T-helper 1 cell treated with Interleukin-12 subunit alpha and Interleukin-12 subunit beta and Interleukin-4 antibody, amounts not matched to agents 30 ng/mL and 1 ng/mL, for 36 hours (primary cell): ENCODE data around the gene NFIX. TPM values are rescaled to one million over a fixed set of nuclear protein-coding genes. Genes with fewer than 3 reads are reported as not detected.
"Not testable (repeated sequence)": the region's sequence is repeated elsewhere in the genome, so short reads cannot be mapped to it uniquely, and the experiment has no call there.

Experiments
- intact Hi-C: fragments of 100-400 bp; cut with micrococcal nuclease; formaldehyde crosslinking; loops from one replicate; pipeline ENCODE4 v1.15.1; 2024
- total RNA-seq: library from RNA; stranded (reverse); gene quantifications from 2 replicates; pipeline ENCODE4 v1.2.3, GENCODE V29; 2022

The NFIX gene
- total RNA-seq = 0.96 and 1.1 TPM in 2 replicates

- intact Hi-C loops = no loop called here
Measured at GRCh38 chr19:12994701-12995595, at the start of gene NFIX. Gene NFIX, plus strand, starts transcription at chr19:12995475. Its CDS starts 363 bp downstream, at chr19:12995838.

DNA sequence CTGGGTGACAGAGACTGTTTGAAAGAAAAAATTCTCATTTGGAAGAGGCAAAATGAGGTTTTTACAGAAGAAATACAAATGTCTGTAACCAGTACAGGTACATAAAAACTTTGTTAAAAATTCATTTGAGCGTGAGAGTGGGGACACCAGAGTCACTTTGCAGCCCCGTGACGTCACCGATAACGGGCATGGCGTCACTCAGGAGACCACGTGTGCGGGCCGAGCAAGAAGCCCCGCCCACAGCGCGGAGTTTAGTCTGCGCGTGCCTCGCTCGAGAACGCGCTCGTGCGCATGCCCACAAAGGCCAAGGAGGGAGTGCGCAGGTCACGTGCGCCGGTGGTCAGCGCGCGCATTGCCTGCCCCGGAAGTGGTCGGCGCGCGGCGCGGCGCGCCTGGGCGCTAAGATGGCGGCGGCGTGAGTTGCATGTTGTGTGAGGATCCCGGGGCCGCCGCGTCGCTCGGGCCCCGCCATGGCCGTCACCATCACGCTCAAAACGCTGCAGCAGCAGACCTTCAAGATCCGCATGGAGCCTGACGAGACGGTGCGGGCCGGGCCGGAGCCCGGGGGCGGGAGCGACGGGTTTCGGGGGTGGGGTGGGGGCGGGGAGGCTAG, 49.7 kb upstream of the NFIX start, which contains the start of gene RAD23A:
TSS of gene RAD23A (plus strand) at position 384 of the 613 bp plus-strand sequence. CDS start at position 471, 87 bp downstream.
- intact Hi-C loops = loop anchor here (1.0 to 10.0 kb wide), 7 partner anchors 7 to 899 kb away; partner anchors contain the start of genes CALR, FARSA, GADD45GIP1 and SYCE2

DNA sequence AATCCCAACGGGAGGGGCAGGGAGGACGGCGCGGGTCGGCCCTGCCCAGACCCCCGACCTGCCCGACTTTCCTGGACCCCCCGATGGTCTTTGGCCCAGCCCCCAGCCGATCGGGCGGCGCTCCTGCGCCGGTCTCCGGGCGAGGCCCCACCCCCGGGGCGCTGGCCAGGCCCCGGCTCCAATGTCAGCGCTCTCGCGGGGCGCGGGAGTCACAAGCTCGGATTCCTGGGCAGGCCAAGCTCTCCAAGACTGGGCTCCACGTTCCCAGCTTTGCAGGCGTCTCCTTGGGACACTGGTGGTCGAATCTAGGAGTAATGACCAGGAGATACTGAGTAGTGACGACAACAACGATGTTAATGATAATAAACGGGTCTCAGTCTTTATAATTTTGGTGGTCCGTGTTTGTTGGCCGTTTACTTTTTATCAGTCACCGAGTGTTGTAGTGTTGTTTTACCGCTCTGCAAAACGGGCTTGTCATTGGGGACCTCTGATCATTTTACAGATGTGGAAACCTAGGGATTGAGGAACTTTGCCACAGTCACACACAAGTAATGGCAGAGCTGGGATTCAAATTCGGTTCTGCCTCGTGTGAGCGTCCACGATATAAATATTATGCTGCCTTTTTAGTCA, 49.1 kb upstream of the NFIX start:
- intact Hi-C loops = loop anchor here (1.0 to 10.0 kb wide), 3 partner anchors 8 to 899 kb away; partner anchors contain the start of genes CALR and GADD45GIP1

DNA sequence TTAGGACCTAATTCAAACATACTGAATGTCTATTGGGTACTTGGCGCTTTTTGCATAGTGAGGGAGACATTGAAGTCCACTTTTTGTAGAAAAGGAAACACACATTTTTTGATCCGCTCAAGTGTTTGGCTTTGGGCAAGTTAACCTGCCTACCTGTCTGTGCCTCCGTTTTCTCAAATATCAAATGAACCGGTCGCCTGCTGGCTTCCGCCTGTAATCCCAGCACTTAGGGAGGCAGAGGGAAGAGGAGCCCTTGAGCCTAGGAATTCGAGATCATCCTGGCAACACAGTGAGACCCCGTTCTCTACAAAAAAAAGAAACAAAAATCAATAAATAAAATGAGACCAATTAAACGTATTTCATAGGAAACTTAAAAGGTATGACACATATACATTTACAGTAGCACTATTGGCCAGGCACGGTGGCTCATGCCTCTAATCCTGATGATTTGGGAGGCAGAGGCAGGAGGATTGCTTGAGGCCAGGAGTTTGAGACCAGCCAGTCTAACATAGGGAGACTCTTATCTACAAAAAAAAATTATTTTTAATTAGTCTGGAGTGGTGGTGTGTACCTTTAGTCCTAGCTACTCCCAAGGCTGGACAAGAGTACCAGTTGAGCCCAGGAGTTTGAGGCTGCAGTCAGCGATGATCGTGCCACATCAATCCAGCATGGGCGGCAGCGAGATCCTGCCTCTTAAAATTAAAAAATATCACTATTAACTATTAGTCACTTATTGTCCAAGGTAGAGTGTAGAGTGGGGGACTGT, 48.4 kb upstream of the NFIX start:
- intact Hi-C loops = loop anchor here (1.0 to 10.0 kb wide), 3 partner anchors 9 to 898 kb away; partner anchors contain the start of genes CALR and GADD45GIP1

DNA sequence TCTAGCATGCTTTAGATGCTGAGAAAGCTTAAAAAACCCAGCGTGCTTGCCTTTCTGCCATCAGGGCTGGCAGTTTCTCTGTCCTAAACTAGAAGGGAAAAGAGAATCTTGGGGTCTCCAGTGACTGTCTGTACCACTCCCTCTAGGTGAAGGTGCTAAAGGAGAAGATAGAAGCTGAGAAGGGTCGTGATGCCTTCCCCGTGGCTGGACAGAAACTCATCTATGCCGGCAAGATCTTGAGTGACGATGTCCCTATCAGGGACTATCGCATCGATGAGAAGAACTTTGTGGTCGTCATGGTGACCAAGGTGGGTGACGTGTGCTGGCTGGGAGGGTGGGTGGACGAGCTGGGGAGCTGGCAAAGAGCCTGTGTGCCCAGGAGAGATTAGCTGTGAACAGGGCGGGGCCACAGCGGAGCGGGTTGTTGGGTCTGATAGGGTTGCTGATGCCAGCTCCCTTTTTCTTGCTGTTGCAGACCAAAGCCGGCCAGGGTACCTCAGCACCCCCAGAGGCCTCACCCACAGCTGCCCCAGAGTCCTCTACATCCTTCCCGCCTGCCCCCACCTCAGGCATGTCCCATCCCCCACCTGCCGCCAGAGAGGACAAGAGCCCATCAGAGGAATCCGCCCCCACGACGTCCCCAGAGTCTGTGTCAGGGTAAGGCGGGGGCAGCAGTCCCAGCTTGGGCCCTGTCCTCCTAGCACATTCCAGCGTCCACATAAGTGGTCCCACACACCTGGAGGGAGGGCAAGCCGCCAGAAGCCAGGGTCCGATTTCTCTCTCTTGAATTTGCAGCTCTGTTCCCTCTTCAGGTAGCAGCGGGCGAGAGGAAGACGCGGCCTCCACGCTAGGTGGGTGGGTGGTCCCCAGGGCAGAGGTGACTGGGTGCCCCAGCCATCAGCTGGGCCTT, 47.3 kb upstream of the NFIX start:
- intact Hi-C loops = loop anchor here (10.0 kb wide), 1 partner anchor 897 kb away; no protein-coding TSS in a partner anchor

DNA sequence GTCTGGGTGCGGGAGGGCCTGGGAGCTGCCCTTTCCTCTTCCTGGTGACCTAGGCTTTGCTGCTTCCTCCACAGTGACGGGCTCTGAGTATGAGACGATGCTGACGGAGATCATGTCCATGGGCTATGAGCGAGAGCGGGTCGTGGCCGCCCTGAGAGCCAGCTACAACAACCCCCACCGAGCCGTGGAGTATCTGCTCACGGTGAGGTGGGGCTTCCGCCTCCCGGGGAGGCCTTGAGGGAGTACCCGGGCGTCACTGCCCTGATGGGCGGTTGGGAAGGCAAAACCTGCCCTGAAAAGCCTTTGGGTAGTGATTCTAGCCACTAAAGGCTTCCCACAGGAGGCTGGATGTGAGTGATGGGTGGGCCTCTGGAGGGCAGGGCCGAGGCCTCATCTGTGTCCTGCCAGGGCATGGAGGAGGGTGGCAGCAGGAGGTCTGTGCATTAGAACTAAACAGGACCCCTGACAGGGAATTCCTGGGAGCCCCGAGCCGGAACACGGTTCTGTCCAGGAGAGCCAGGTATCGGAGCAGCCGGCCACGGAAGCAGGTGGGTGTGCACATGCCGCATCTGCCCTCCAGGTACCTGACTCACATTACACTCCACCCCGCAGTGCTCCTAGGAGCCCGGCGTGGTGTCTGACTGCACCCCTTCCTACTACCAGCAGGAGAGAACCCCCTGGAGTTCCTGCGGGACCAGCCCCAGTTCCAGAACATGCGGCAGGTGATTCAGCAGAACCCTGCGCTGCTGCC, 46.5 kb upstream of the NFIX start:
- intact Hi-C loops = loop anchor here (10.0 kb wide), 1 partner anchor 896 kb away; no protein-coding TSS in a partner anchor

DNA sequence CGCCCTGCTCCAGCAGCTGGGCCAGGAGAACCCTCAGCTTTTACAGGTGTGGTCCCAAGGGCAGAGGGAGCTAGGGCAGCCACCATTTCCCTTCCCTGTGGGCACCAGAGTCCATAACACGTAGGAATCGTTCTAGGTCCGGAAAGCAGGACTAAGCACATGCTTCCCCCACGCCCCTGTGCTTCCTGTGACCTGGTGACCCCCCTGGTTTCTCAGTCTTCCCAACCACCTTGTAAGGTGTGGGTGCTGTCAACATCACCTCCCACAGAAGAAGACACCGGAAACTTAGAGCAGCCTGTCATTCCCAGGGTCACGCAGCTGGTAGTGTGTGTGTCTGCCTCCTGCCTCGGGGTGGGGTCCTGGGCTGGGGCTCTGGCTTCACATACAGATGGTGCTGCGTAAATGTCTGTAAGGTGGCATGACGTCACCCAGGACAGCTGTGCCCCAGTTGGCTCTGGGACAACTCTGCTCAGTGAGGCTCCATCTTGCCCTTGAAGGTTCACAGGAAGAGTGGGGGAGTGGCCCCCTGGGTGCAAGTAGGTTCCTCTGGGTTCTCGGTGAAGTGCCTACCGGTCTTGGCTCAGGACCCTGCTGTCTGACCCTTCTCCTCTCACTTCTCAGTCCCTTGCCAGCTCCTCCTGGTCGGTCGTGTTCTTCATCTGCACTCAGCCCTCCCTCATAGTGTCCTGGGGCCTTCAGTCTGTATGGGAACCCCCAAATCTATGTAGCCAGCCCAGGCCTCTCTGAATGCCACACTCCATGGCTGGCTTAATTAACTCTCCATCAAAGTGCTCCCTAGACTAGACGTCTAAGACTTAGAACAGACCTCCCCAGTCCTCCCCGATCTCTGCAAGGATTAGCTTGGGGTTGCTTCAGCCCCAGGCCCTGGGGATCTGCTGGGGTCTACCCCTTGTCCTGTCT, 45.7 kb upstream of the NFIX start:
- intact Hi-C loops = loop anchor here (10.0 kb wide), 1 partner anchor 895 kb away; no protein-coding TSS in a partner anchor

GRCh38 chr19:12952050-12952449, 43.2 kb upstream of the NFIX start:
- intact Hi-C loops = not testable (repeated sequence)

- intact Hi-C loops = no loop called here
Measured at GRCh38 chr19:12952488-12953137, 42.7 kb upstream of the NFIX start.

DNA sequence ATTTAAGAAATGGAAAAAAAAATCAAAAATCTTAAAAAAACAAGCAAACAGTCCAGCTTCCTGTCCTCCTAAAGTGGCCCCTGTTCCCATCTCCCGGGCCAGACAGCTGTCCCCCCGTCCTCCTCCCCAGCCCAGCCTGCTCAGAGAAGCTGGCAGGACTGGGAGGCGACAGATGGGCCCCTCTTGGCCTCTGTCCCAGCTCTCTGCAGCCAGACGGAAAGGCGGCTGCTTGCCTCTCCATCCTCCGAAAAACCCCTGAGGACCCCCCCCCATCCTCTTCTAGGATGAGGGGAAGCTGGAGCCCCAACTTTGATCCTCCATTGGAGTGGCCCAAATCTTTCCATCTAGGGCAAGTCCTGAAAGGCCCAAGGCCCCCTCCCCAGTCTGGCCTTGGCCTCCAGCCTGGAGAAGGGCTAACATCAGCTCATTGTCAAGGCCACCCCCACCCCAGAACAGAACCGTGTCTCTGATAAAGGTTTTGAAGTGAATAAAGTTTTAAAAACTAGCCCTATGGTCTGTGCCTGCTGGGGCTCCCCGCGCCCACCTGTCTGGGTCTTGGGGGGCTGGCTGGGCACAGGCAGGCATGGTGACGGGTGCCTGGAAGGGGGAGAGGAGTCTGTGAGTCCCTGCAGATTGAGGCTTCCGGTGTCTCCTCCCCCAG, 42.0 kb upstream of the NFIX start:
- intact Hi-C loops = no loop called here

DNA sequence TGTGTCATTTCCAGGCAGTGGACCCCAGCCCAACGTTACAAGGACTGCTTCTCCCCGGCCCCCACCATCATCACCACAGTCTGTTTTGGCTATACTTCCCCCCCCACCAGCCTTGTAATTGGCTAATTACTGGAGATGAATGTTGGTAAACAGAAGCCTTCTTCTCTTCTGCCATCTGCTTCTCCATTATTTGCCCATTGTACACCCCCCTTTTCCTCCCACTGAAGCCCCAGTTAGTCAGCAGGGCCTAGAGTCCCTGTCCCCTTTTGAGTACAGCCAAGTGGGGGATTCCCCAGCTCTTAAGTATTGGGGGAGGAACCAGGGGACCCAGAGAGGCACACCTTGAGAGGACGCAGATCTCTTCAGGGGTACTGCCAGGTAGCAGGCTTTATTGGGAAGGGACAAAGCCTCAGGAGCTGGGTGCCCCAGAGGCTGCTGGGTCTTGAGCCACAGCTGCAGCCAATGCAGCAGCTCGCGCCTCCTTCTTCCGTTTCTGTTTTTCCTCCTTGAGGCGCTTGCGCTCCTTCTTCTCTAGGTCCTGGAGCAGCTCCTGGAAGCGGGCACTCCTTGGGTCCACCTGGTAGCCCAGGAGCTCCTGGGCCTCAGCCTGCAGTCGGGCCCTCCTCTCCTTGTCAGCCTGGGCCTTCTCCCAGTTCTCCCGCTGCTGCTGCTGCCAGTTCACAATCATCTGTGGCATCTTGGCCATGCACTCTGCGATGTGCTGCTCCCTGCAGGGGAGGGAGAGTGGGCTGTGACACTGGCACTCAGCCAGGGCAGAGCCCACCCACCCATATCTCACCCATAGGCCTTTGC, 41.3 kb upstream of the NFIX start:
- intact Hi-C loops = no loop called here

DNA sequence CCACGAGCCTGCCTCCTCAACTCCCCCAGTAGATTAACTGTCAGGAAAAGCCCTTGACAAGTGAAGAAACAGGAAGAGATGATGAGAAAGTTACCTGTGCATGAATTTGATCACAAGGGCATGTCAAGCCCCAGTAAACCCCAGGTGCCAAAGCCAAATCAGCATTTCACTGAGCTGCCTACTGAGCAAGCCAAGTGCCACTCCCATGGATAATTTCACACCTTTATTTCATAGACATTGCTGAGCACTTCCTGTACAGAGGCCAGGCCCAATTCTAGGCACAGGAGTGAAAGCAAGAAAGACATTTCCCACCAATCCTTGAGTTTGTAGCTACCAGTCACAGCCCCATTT, 40.7 kb upstream of the NFIX start:
- intact Hi-C loops = no loop called here

DNA sequence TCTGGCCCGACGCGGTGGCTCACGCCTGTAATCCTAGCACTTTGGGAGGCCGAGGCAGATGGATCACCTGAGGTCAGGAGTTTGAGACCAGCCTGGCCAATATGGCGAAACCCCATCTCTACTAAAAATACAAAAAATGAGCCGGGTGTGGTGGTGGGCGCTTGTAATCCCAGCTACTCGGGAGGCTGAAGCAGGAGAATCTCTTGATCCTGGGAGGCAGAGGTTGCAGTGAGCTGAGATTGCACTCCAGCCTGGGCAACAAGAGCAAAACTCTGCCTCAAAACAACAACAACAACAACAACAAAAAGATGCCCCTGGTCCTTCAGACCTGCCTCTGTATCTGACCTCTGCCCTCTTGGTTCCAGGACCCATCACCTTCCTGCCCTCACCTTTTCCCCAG, 39.7 kb upstream of the NFIX start:
- intact Hi-C loops = not testable (repeated sequence)

GRCh38 chr19:12955996-12956395, 39.3 kb upstream of the NFIX start:
- intact Hi-C loops = loop anchor here (2.0 kb wide), 2 partner anchors 17 to 65 kb away; partner anchors contain the start of genes CALR and GCDH

GRCh38 chr19:12956446-12957388, 38.6 kb upstream of the NFIX start, which contains the start of gene GADD45GIP1:
Gene GADD45GIP1, minus strand, starts transcription at chr19:12957223. Its CDS starts 11 bp downstream, at chr19:12957212.
- intact Hi-C loops = loop anchor here (1.0 to 2.0 kb wide), 5 partner anchors 9 to 66 kb away; partner anchors contain the start of genes CALR, FARSA and GCDH
